Glomerular visceral epithelial cell (primary cell): ENCODE results near the gene RCBTB2.
A peak's percentile ranks its signal among the peaks of the same experiment; 100 is the strongest.

Experiments used
- DNase-seq: peaks from one replicate; pipeline ENCODE4 v3.0.0-alpha.2; 2016; ENCODE audit errors: extremely low spot score

Gene RCBTB2

DNA sequence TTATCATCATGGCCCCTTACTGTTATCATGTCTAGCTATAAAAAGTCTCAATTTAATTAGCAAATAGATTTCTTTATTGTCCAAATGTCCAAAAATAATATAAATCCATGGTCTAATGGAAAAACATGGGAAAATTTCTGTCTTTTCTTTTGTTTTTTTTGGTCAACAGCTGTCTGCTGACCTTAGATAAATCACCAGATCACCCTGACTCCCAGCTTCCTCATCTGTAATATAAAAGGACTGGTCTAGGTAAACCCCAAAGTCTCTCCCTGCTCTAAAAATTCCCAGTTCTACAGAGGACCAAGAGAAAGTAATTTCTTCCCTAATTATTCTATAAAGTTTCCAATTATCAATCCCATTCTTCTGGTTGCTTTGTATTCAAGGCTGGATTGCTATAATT, 30.7 kb upstream of the RCBTB2 start:
- no peak for DNase-seq

GRCh38 chr13:48562296-48563066, 29.6 kb upstream of the RCBTB2 start:
- DNase-seq: peak; percentile 39

DNA sequence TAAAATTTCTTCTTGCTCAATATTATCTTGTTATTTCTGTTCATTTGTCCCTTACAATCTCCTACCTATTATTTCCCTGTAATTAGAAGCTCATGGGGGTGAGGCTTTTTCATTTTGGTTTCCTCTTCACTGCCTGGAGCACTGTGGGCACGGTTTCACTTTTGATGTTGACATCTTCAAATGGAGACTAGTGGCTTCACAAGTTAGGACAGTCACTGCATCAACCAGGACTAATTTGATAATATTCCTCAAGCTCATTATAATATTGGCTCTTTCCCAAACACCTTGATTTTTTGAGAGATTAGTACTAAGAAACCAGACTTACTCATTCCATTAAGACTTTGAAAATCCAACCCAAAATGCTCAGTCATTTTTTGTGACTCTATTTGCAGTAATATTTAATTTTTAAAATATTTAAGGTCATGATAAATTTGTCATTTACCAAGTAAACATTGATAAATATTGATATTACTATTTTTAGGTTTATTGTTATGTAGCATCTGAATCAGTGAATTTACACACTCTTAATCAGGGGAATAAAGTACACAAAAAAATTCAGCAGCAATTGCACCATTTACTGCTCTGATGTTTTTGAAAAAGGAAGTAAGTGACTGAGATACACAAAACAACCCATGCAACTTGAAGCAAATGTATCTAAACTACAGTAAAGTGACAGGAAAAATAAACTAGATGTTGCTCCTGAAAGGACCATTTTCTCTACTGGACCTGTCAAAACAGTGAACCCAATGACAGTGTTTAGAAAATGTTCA, 28.8 kb upstream of the RCBTB2 start:
- DNase-seq: no peak

- DNase-seq: no peak
These were observed 27.9 kb upstream of the RCBTB2 start for GRCh38 chr13:48560657-48561337.

GRCh38 chr13:48559638-48560320, 26.9 kb upstream of the RCBTB2 start:
- peak; percentile 47 for DNase-seq

DNA sequence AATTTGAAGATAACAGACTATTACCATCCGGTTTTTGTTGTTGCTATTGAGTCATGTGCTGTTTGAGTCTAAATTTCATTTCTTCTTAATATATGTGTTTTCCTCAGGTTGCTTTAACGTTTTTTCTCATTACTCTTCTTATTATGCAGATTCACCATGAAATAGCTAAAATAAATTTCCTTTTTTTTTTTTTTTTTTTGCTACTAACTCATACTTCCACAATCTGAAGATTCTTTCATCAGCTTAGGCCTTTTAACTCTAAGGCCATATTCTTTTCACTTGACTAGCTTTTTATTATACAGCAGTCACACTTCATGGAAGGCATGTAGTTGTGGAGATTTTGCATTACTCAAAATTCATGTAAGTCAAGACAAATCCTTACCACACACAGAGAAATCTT, 23.9 kb upstream of the RCBTB2 start:
- no peak for DNase-seq

DNA sequence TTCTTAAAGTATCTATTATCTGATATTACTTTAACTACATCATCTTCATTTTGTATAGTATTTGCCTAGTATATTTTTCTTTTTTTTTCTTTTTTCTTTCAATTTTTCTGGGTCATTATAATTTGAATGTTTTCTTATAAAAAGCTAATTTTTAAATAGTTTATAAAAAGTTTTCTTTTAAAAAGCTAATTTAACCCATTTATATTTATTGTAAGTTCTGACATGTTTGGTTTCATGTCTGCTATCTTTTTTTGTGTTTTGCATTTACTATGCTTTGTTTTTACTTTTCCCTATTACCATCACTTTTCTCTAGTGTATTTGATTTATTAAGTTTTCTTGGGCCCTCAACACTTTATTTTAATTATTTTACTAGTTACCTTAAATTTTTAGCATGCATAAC, 22.6 kb upstream of the RCBTB2 start:
- no peak for DNase-seq

DNA sequence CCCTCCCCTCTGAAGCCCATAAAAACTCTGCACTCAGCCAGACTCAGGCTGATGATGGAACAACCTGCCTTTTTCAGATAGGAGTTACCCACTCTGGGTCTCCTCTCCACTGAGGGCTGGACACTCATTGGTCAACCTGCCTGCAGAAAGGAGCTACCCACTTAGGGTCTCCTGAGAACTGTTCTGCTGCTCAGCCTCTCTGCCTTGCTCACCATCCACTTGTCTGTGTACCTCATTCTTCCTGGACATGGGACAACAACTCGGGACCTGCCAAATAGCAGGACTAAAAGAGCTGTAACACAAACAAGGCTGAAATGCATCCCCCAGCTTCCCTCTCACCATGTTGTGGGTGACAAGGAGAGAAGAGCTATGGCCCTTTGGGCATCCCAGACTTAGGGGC, 18.4 kb upstream of the RCBTB2 start:
- no peak for DNase-seq

DNA sequence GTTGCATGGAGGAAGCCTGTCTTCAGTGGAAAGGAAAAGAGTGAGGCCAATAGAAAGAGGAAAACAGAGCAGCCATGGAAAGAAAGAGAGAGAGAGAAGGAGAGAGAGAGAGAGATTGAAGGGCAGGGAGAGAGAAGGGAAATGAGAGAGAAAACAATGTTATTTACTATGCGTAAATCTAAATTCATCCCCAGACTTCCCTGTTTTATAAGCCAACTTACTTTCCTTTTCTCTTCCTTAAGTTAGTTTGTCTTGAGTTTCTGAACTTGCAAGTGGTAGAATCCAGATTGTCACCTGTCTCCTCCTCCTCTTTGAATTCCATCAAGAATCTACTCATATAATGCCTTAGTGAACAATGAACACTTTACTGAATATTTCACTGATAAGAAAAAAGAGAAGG, 16.8 kb upstream of the RCBTB2 start:
- no peak for DNase-seq

DNA sequence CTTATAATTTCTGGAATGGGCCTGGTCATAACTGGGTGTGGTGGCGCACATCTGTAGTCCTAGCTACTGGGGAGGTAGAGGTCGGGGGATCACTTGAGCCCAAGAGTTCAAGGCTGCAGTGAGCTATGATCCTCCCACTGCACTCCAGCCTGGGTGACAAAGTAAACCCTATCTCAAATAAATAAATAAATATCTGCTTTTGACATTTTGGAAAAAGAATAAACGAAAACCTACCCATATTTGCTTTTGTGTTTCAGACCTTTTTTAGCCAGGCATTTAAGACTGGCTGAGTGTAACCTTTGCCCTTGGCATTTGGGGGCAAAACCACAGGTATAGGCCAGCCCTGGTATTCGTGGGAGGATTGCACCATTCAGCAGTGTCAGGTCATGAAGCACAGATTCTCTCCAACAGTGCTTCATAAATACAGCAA, 14.8 kb upstream of the RCBTB2 start:
- no peak for DNase-seq

DNA sequence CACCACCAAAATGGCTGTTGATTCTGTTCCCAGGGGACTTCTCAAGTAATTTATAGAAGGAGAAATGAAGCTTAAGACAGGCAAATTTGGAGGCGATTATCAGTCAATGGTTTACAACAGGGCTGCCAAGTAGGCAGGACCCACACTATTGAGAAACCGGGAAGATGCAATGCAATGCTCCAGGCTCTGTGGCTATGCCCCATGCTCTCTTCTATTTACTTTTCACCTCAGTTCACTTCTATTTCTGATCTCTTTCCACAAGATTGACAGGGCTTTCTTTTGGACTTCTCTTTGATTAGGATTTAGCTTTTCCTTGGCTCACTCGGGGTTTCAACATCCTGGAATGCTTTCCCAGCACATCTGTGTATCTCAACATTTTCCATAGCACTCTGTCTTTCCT, 12.7 kb upstream of the RCBTB2 start:
- DNase-seq: no peak

GRCh38 chr13:48542581-48543341, 9.9 kb upstream of the RCBTB2 start:
- DNase-seq: peak; percentile 19

DNA sequence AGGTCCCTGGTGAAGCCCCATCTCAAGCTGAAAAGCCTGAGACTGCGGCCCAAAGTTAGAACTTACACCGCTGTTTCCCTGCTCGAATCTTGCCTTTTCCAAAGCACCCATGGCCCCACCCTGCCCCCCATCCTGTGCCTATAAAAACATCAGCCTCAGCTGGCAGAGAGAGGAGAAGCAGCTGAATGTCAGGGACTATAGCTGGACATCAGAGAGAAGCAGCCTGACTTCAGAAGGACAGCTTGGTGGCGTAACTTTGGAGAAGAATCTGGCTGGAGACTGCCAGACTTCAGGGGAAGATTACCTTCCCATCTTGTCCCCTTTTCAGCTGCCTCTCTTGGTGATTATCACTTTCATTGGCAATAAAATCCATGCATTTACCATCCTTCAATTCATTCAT, 9.3 kb upstream of the RCBTB2 start:
- no peak for DNase-seq

GRCh38 chr13:48539550-48539949, 6.7 kb upstream of the RCBTB2 start:
- DNase-seq: no peak

DNA sequence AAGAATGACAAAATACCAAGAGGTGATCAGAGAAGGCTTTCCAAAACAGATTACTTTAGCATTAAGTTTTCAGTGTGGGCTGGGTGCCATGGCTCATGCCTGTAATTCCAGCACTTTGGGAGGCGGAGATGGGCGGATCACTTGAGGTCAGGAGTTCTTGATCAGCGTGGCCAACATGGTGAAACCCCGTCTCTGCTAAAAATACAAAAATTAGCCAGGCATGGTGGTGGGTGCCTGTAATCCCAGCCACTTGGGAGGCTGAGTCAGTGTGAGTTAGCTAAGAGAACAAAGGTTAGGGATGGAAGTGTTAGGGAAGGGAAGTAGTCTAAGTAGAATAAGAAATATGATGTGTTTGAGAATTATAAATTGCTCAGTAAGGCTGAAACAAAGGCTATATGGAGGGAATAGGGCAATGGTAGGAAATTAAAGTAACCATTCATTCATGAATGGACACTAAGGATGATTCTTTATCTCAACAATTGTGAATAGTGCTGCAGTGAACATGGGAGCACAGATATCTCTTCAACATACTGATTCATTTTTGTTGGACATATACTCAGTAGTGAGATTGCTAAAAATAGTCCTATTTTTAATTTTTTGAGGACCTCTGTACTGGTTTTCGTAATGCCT, 3.9 kb upstream of the RCBTB2 start:
- DNase-seq: no peak

- no peak for DNase-seq
These were observed 2.9 kb upstream of the RCBTB2 start for GRCh38 chr13:48535766-48536165.

GRCh38 chr13:48534911-48535501, 2.1 kb upstream of the RCBTB2 start:
- DNase-seq: no peak

GRCh38 chr13:48533961-48534600, 1.2 kb upstream of the RCBTB2 start:
- no peak for DNase-seq

DNA sequence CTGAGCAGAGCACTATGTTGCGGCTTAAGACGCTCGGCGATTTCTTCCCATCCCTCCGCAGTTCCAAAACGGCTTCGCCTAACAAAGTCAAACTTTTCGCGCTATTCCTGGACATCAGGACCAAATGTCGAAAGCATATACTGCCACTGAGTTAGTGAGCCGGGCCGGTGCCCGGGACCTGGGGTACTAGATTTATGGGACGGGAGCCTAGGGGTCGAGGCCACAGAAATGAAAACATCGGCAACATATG, 699 bp downstream of the RCBTB2 start:
- no peak for DNase-seq
